Mucosa of stomach (tissue), 1 donor: Measurements from ENCODE around the gene RIC3.
"Not testable (repeated sequence)": the region's sequence is repeated elsewhere in the genome, so short reads cannot be mapped to it uniquely, and the experiment has no call there.

Experiments
- H3K27me3 ChIP-seq: one replicate; pipeline ENCODE4 v1.7.0; 2013; ENCODE audit warnings: mild to moderate bottlenecking, low read length; ENCODE audit not compliant: control insufficient read depth, insufficient read depth
- H3K36me3 ChIP-seq: one replicate; pipeline ENCODE4 v1.7.0; 2013; ENCODE audit warnings: low read length; ENCODE audit not compliant: control insufficient read depth, insufficient read depth
- H3K4me1 ChIP-seq: one replicate; pipeline ENCODE4 v1.7.0; 2013; ENCODE audit warnings: mild to moderate bottlenecking, low read length; ENCODE audit not compliant: control insufficient read depth, insufficient read depth
- H3K4me3 ChIP-seq: one replicate; pipeline ENCODE4 v1.7.0; 2013; ENCODE audit warnings: low read length
- H3K9ac ChIP-seq: one replicate; pipeline ENCODE4 v1.7.0; 2013; ENCODE audit warnings: mild to moderate bottlenecking, low read length, moderate library complexity
- H3K9me3 ChIP-seq: one replicate; pipeline ENCODE4 v1.7.0; 2013; ENCODE audit warnings: mild to moderate bottlenecking, low read length, moderate library complexity; ENCODE audit not compliant: control insufficient read depth
- donor health status: Pancreatic carcinoma.

The RIC3 gene

DNA sequence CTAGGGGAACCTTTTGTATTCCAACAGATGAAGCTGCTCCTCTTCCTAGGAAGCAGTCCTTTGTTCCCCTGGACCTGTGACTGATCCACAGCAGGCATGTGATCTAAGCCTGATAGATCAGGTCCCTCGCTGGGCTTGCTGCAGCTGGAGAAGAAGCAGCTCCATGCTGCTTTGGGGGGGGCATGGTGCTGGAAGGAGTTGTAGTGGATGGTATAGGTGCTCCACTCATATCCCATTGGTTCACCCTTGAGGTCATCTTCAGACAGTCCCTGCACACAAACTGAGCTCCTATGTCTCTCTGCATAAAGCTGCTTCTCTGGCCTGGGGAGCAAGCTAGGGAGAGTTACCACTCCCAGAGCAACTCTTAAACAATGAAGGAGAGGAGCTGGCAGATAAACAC lies 9.5 kb upstream of the RIC3 start:
- Histone ChIP-seq H3K36me3 (no peaks in the 10 kb centered on the region), H3K9me3 (no peaks in the 10 kb centered on the region), H3K27me3 (no peaks in the 10 kb centered on the region), H3K4me1 (no peaks in the 10 kb centered on the region), H3K4me3 (no peak overlapping the region), H3K9ac (no peak overlapping the region)

DNA sequence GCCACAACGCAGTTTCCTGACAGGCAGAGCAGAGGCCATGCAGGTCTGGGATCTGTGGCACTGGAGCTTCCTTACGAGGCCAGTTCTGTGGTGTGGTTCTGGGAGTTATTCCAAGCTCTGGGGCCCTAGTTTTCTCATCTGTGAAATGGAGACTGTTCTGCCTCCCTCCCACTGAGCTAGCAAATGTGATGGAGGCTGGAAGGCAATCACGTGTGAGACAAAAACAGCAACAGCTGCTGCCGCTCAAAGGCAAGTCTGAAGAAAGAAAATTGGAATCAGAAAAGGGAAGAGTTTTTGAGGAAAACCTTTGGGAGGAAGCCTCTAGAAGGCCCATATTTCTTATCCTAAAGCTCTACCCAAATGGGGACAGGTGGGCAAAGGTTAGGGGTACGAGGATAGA lies 8.3 kb upstream of the RIC3 start:
- no peaks in the 10 kb centered on the region for H3K4me1 ChIP-seq
- no peaks in the 10 kb centered on the region for H3K9me3 ChIP-seq
- H3K9ac ChIP-seq, result no peak overlapping the region
- H3K27me3 ChIP-seq, result no peaks in the 10 kb centered on the region
- no peak overlapping the region for H3K4me3 ChIP-seq
- no peaks in the 10 kb centered on the region for H3K36me3 ChIP-seq

DNA sequence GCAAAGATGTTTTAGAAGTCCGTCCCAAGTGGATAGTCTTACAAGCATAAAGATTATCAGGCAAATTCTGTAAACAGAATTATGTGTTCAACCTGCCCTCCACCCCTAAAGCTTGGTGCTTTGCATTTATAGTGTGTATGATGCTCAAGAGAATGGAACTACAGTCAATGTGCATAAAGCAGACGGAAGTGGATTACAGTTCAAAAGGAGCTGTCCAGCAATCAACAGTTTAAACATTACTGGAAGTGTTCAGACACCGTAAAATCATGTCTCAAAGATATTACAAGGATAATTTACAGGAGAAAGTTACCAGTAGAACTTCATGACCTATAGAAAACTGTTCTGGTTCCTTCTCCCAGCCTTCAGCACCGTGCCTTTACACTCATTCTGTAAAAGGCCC lies 1.0 kb downstream of the RIC3 start:
- Histone ChIP-seq H3K9ac (no peak overlapping the region), H3K4me3 (no peak overlapping the region), H3K4me1 (no peaks in the 10 kb centered on the region), H3K36me3 (no peaks in the 10 kb centered on the region), H3K9me3 (no peaks in the 10 kb centered on the region), H3K27me3 (peaks cover 19% of the 10 kb centered on the region)

DNA sequence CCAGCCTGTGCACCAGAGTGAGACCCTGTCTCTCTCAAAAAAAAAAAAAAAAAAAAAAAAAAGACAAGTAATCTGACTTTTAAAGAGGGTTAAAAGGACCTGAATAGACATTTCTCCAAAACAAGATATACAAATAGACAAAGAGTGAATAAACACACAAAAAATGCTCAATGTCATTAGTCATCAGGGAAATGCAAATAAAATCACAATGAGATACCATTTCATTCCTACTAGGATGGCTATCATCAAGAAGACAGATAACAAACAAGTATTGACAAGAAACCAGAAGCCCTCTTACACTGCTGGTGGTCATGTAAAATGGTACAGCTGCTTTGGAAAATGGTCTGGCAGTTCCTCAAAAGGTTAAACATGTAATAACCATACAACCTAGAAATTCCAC lies 4.1 kb downstream of the RIC3 start:
- no peaks in the 10 kb centered on the region for H3K4me1 ChIP-seq
- H3K9ac ChIP-seq, result no peak overlapping the region
- no peaks in the 10 kb centered on the region for H3K36me3 ChIP-seq
- H3K27me3 ChIP-seq, result peaks cover 16% of the 10 kb centered on the region
- H3K9me3 ChIP-seq, result no peaks in the 10 kb centered on the region
- H3K4me3 ChIP-seq, result no peak overlapping the region

DNA sequence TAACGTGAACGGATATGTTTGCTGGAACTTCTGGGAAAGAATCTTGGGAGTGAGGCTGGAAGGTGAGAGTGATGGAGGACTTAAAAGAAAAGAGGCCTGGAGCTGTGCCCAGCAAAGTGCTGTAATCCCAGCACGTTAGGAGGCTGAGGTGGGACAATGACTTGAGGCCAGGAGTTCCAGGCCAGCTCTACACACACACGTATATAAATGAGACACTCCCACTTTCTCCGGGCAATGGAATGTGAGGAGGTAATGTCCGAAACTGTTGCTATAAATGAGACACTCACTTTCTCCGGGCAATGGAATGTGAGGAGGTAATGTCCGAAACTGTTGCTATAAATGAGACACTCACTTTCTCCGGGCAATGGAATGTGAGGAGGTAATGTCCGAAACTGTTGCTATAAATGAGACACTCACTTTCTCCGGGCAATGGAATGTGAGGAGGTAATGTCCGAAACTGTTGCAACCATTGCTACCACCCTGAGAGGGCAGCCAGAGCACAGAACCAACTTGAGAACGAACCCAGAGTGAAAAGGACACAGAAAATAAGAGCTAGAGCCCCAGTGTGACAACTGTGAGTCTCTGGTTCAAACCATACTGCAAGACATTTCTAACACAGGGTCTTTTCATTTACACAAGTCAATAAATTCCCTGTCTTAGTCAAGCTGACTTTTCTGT lies 7.1 kb downstream of the RIC3 start:
- H3K27me3 ChIP-seq, H3K9ac ChIP-seq, H3K36me3 ChIP-seq, H3K4me3 ChIP-seq, H3K9me3 ChIP-seq, H3K4me1 ChIP-seq: not testable (repeated sequence)

DNA sequence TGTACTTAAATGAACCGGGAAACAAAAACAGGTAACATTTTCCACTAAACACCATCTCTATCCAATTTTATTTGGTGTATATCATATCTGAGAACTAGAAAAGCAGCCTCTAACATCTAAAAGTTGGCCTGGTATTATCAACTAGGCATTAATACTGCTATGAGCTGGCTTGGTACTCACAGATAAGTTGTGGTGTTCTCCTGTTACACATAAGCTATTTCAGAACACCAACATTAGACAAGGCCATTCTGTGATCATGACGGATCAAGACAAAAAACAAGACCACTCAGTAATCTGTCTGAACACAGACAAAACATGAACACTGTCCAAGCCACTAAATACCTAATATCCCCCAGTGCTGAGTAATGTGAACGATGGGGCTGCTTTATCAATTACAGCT lies 11.9 kb downstream of the RIC3 start:
- Histone ChIP-seq H3K9ac (no peak overlapping the region), H3K27me3 (no peaks in the 10 kb centered on the region), H3K9me3 (no peaks in the 10 kb centered on the region), H3K4me3 (no peak overlapping the region), H3K4me1 (no peaks in the 10 kb centered on the region), H3K36me3 (no peaks in the 10 kb centered on the region)

DNA sequence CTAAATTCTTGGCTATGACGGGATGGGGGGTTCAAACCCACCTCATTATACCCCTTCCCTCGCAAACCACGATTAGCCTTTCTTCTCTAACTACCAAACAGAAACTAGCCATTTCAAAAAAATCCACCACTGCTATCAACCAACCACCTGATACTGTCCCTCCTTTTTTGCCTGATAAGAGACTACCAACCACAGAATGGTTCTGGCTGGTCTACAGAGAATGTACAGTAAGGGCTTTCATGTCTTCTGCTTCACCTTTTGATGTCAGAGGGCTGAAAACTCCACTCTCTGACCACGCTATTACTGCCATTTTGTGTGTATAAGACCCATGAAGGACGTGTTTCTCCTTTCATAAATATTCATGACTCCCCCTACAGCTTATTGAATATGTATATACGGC lies 19.1 kb downstream of the RIC3 start:
- no peaks in the 10 kb centered on the region for H3K36me3 ChIP-seq
- H3K27me3 ChIP-seq, result no peaks in the 10 kb centered on the region
- no peak overlapping the region for H3K4me3 ChIP-seq
- H3K9me3 ChIP-seq, result no peaks in the 10 kb centered on the region
- H3K9ac ChIP-seq, result no peak overlapping the region
- no peaks in the 10 kb centered on the region for H3K4me1 ChIP-seq

DNA sequence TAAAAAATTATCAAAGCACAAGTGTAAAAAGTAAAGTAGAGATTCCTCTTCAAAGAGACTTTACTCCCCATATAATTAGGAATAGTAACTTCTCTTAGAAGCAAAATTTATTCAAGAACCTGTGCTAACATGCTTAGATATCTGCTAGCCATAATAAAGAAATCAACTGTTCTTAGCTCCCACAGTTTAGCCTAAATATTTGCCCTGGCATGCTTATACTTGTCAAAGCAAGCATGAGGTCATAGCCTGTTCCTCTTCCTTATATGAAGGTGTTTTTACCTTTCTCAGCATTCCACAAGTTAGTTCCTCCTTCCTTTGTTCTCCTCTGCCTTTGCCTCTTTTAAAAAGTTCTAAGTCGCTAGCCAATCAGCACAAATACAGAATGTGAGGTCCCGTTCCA lies 30.3 kb downstream of the RIC3 start:
- Histone ChIP-seq H3K9me3 (no peaks in the 10 kb centered on the region), H3K36me3 (no peaks in the 10 kb centered on the region), H3K27me3 (no peaks in the 10 kb centered on the region), H3K4me1 (no peaks in the 10 kb centered on the region), H3K4me3 (no peak overlapping the region), H3K9ac (no peak overlapping the region)

DNA sequence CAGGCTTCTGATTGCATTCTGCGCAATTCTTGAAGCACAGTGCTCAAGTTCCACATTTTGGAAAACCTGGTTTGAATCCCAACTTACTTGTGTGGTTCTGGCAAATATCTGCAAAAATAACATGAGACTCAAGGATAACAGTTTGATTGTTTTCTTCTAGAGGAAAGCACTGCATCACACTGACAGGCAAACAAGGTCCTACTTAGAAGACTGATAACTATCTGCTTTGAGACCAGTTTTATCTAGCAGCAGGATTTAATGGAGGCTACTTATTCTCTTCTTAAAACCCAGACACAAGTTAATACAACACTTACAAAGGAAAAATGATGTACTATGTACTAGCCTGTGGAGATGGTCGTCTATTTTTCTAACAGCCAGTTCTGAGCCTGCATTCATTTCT lies 41.4 kb downstream of the RIC3 start:
- Histone ChIP-seq H3K9me3 (no peaks in the 10 kb centered on the region), H3K4me3 (no peak overlapping the region), H3K27me3 (no peaks in the 10 kb centered on the region), H3K4me1 (no peaks in the 10 kb centered on the region), H3K36me3 (no peaks in the 10 kb centered on the region), H3K9ac (no peak overlapping the region)

DNA sequence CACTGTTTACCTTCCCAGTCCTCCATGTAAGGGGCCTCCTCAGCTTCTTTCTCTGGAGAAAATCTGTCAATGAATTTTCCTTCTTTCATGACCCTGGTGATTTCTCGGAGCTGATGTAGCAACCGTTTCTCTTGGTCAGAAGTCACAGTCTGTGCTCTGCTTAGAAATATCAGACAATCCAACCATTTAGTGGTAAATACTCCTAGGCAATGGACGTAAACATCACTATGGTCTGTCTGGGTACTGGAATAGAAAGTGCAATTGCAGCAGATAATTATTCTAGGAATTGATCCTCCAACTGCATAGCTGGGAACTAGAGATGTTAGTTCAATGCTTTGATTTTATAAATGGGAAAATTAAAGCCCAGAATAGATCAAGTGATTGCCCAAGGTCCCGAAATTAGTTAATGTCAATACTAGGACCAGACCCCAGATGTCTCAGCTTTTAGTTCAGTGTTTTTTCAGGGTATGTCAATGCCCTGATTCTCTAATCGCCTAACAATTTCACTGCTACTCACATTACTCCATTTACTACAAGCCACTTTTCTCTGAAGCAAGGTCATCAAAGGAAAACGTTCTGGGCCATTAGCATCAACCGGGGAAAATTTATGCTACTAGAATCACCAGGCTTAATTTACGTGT lies 42.1 kb downstream of the RIC3 start:
- no peaks in the 10 kb centered on the region for H3K4me1 ChIP-seq
- no peaks in the 10 kb centered on the region for H3K36me3 ChIP-seq
- no peak overlapping the region for H3K4me3 ChIP-seq
- no peaks in the 10 kb centered on the region for H3K27me3 ChIP-seq
- H3K9ac ChIP-seq, result no peak overlapping the region
- no peaks in the 10 kb centered on the region for H3K9me3 ChIP-seq

DNA sequence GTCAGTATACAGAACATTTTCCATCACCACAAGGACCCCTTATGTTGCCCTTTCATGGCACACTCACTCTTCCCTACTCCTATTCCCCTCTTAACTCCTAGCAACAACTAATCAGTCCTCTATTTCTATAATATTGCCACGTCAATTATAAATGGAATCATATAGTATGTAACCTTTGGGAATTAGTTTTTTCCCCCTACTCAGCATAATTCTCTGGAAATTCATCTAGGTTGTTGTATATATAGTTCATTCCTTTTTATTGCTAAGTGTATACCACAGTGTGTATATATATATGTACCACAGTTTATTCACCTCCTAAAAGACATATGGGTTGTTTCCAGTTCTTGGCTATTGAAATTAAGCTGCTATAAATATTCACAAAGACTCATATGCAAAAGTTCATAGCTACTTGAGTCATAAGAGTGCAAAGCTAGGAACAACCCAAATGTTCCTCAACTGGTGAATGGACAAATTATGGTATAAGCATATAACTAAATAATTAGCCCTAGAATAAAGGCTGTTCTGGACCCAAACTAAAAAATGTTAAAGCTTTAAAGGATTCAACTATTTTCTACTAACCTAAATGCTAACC lies 46.6 kb downstream of the RIC3 start:
- H3K9ac ChIP-seq, result no peak overlapping the region
- no peak overlapping the region for H3K4me3 ChIP-seq
- no peaks in the 10 kb centered on the region for H3K36me3 ChIP-seq
- H3K27me3 ChIP-seq, result no peaks in the 10 kb centered on the region
- H3K9me3 ChIP-seq, result no peaks in the 10 kb centered on the region
- H3K4me1 ChIP-seq, result no peaks in the 10 kb centered on the region

DNA sequence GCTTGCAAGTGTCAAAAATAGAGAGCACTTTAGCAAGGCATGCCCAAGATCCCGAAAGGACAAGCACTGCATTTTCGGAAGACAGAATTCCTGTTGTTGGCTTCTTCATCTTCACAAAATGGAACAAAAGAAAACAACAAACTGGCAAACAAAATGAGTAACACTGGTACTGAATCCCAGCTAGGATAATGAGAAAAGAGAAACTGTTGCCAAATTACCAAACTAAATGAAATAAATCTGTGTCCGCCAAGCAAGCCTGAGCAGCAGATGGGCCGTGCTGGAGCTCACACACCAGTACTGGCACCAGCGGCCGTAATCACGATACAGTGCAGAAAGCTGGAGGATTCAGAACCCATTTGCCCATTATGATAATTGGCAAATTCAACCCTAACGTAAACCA lies 57.2 kb downstream of the RIC3 start:
- Histone ChIP-seq H3K36me3 (no peaks in the 10 kb centered on the region), H3K27me3 (no peaks in the 10 kb centered on the region), H3K4me3 (no peak overlapping the region), H3K9ac (no peak overlapping the region), H3K9me3 (no peaks in the 10 kb centered on the region), H3K4me1 (no peaks in the 10 kb centered on the region)
